Measurements from ENCODE around the gene ATF7.
"Not testable (repeated sequence)": the region's sequence is repeated elsewhere in the genome, so short reads cannot be mapped to it uniquely, and the experiment has no call there.

ATF7 gene

DNA sequence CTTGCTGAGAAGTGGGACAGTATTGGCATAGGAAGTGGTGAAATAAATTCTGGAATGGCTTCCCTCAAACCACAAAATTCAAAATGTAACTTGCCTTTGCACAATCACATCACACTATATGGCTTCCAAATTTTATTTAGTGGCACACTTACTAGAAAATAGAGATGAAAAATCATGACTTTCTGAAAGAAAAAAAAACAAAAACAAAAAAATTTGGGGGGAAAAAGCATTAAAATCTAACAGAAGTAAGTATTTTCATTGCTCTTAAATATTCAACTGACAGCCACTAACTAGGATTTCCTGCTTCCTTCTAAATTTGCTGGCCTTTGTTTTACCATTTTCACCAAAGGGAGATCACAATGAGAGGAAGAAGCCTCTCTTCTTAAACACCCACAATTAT lies 23.0 kb downstream of the ATF7 start:
- no peak overlapping the region for H3K27ac ChIP-seq (ENCODE audit: low read depth, low read length)
- no peak overlapping the region for H3K9ac ChIP-seq (ENCODE audit: low read length)
- peaks cover 9% of the 10 kb centered on the region for H3K4me1 ChIP-seq (ENCODE audit: control insufficient read depth, insufficient read depth, low read length)
- H3K36me3 ChIP-seq (ENCODE audit: control insufficient read depth, insufficient read depth, low read length) = no peaks in the 10 kb centered on the region
- no peaks in the 10 kb centered on the region for H3K27me3 ChIP-seq (ENCODE audit: control insufficient read depth, insufficient read depth, low read length)
- no peak overlapping the region for H3K4me3 ChIP-seq (ENCODE audit: low read length)

DNA sequence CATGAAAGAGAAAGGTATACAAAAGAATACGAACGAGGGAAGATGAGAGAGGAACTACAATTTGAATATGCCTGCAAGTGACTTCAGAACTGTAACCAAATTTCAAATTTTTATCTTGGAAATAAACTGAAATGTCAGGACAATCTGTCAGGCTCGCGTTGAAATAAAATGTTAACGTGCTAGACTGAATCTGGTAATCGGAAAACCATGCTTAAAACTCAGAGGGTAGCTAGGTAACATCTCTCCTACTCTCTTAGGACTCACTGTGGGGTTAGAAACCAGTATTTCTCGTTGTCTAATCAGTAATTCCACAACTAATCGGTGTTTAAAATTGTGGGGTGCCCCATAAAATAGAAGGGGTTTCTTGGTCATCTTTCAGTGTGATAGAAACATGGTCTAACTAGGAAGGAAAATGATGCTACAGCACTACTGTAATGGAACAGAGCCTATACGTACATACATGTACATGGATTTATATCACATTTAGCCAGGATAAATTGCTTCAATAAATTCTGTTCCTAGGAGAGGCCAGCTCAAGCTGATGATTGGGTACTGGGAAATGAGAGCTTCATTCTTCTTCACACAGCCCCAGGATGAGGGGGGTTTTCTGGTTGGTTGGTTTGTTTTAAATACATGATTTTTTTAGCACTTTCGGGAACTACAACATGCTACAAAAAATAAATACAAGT lies 23.9 kb downstream of the ATF7 start:
- Histone ChIP-seq H3K4me3 (ENCODE audit: low read length) (no peak overlapping the region), H3K4me1 (ENCODE audit: control insufficient read depth, insufficient read depth, low read length) (peaks cover 10% of the 10 kb centered on the region), H3K27me3 (ENCODE audit: control insufficient read depth, insufficient read depth, low read length) (no peaks in the 10 kb centered on the region), H3K9ac (ENCODE audit: low read length) (no peak overlapping the region), H3K27ac (ENCODE audit: low read depth, low read length) (no peak overlapping the region), H3K36me3 (ENCODE audit: control insufficient read depth, insufficient read depth, low read length) (no peaks in the 10 kb centered on the region)

DNA sequence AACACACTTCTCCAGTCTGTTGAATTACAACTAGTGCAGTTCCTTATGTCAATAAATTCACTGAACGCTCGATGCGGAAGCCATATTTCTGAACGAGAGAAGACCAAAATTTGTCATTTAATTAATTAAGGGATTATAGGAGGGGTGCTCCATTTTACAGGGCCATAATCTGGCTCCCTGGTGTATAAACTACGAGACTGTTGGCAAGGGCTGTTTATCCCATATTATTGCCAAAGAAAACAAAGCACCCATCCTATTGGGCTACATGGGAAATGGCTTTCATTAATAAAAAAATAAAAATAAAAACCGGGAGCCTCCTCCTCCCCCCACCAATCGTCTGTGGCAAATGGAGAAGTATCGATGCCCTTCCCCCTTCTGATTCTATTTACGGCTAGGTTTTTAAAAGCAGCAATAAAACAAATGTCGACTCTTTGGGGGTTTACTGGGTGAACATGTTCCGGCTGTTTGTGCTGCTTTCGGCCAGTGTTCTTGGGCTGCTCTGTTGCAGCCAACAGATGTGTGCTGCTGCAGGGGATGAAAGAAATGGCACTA lies 24.8 kb downstream of the ATF7 start:
- Histone ChIP-seq H3K27me3 (ENCODE audit: control insufficient read depth, insufficient read depth, low read length) (no peaks in the 10 kb centered on the region), H3K9ac (ENCODE audit: low read length) (no peak overlapping the region), H3K36me3 (ENCODE audit: control insufficient read depth, insufficient read depth, low read length) (no peaks in the 10 kb centered on the region), H3K4me3 (ENCODE audit: low read length) (peak overlapping the region; percentile 16), H3K27ac (ENCODE audit: low read depth, low read length) (no peak overlapping the region), H3K4me1 (ENCODE audit: control insufficient read depth, insufficient read depth, low read length) (peaks cover 19% of the 10 kb centered on the region)

DNA sequence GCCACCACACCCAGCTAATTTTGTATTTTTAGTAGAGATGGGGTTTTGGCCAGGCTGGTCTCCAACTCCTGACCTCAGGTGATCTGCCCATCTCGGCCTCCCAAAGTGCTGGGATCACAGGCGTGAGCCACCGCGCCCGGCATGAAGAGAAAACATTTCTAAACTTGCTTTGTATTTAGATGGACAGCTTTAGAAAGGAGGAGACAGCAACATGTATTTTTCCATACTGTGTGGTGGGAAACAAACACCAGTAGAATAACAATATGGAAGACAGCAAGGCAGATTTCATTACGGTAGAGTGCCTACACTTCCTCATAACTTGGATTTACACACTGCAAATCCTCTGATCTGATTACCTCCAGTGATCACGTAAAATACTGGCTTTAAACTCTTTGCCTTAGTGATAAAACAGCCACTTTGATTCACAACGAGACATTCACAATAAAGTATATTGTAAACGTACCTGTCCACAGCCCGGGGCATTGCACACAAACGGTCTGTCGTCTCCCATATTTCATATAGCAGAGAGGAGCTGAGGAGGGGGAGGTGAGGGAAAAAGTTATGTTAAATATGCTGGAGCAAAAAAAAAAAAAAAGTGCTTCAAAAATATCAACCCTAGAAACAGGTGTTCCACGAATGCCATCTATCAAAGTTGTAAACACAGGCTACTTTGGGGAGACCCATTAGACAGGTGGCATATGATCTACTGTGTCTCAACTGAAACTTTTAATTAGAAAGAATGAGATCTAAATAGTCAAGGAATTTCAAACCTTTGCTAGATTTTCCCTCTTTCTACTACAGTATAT lies 25.5 kb downstream of the ATF7 start:
- no peaks in the 10 kb centered on the region for H3K27me3 ChIP-seq (ENCODE audit: control insufficient read depth, insufficient read depth, low read length)
- H3K27ac ChIP-seq (ENCODE audit: low read depth, low read length) = no peak overlapping the region
- H3K9ac ChIP-seq (ENCODE audit: low read length) = no peak overlapping the region
- no peak overlapping the region for H3K4me3 ChIP-seq (ENCODE audit: low read length)
- H3K4me1 ChIP-seq (ENCODE audit: control insufficient read depth, insufficient read depth, low read length) = peaks cover 20% of the 10 kb centered on the region
- H3K36me3 ChIP-seq (ENCODE audit: control insufficient read depth, insufficient read depth, low read length) = no peaks in the 10 kb centered on the region

DNA sequence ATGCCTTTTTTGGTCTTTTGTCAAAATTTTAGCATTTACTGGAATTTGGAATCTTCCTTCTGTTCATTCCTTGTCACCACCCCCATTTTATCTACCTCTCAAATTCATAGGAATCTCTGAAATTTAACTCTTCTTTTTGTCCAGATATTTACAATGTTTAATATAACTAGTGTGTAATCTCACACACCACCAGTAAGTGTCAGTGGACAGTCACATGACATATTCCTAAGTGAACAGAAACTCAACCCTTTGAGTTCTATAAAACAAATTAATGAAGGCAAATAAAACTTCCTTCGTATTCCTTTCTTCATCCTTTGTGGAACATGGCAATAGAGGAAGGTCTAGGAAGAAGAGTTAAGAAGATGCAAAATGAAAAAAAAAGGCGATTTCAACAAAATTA lies 26.6 kb downstream of the ATF7 start:
- peaks cover 25% of the 10 kb centered on the region for H3K4me1 ChIP-seq (ENCODE audit: control insufficient read depth, insufficient read depth, low read length)
- H3K4me3 ChIP-seq (ENCODE audit: low read length) = no peak overlapping the region
- no peak overlapping the region for H3K9ac ChIP-seq (ENCODE audit: low read length)
- H3K27ac ChIP-seq (ENCODE audit: low read depth, low read length) = no peak overlapping the region
- no peaks in the 10 kb centered on the region for H3K36me3 ChIP-seq (ENCODE audit: control insufficient read depth, insufficient read depth, low read length)
- H3K27me3 ChIP-seq (ENCODE audit: control insufficient read depth, insufficient read depth, low read length) = no peaks in the 10 kb centered on the region

DNA sequence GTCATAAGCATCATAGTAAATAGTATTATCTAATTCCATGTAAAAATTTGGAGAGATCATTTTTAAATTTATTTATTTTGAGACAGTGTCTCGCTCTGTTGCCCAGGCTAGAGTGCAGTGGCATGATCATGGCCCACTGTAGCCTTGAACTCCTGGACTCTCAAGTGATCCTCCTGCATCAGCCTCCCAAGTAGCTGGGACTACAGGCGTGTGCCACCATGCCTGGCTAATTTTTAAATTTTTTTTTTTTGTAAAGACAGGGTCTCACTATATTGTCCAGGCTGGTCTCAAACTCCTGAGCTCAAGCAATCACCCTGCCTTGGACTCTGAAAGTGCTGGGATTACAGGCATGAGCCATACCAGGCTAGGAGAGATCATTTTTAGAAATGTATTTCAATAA lies 27.2 kb downstream of the ATF7 start:
- peaks cover 25% of the 10 kb centered on the region for H3K4me1 ChIP-seq (ENCODE audit: control insufficient read depth, insufficient read depth, low read length)
- H3K4me3 ChIP-seq (ENCODE audit: low read length); H3K9ac ChIP-seq (ENCODE audit: low read length); H3K27me3 ChIP-seq (ENCODE audit: control insufficient read depth, insufficient read depth, low read length); H3K36me3 ChIP-seq (ENCODE audit: control insufficient read depth, insufficient read depth, low read length); H3K27ac ChIP-seq (ENCODE audit: low read depth, low read length): not testable (repeated sequence)

DNA sequence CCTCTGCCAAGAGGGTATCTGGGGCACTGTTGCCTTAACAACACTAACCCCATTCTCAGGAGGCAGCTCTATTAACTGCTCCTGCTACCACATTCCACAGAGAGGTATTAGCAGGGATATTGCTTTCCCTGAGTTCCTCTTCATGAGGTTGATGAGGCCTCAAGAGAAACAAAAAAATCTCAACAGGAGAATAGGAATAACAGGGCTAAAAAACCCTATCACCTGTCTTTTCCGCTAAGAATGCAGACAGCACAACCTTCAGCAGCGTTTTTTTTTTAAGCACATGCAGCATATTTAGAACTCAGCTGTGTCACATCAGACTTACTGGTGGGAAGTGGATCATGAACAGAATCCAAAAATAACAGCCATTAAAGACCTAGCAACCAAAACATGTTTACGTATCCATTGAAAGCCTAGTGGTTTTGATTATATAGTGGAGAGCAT lies 29.2 kb downstream of the ATF7 start:
- Histone ChIP-seq H3K4me3 (ENCODE audit: low read length) (no peak overlapping the region), H3K27ac (ENCODE audit: low read depth, low read length) (peak overlapping the region; percentile 38), H3K36me3 (ENCODE audit: control insufficient read depth, insufficient read depth, low read length) (no peaks in the 10 kb centered on the region), H3K27me3 (ENCODE audit: control insufficient read depth, insufficient read depth, low read length) (no peaks in the 10 kb centered on the region), H3K9ac (ENCODE audit: low read length) (no peak overlapping the region), H3K4me1 (ENCODE audit: control insufficient read depth, insufficient read depth, low read length) (peaks cover 22% of the 10 kb centered on the region)

DNA sequence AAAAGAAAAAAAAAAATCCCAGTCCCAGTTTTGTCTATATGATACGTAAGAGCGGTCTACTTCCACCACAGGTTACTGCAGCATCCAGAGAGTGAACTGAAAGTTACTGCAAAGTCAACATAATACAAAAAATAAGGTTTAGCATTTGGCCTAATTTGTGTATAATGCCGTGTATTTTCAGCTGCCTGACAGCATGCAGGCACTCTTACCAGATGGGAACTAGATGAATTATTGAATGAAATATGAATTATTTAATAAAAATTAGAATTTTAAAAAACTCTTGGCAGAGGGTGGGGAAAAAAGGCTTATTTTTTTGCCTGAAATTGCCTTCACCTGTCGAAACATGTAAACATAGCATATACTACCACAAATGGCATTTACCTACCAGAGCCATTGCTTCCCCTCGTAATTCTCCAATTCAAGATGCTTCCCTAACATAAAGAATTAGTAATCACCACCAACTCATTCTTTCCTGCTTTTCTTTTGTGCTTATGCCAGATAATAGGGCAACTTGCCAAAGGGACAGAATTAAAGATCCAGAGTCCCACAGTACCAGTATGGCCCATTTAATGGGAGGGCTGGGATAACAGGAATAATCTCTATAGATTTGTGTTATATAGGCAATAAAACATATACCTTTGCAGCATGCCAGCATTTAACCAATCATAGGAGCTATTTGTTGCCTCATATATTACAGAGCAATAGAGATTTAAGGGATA lies 31.1 kb downstream of the ATF7 start:
- Histone ChIP-seq H3K36me3 (ENCODE audit: control insufficient read depth, insufficient read depth, low read length) (no peaks in the 10 kb centered on the region), H3K27me3 (ENCODE audit: control insufficient read depth, insufficient read depth, low read length) (no peaks in the 10 kb centered on the region), H3K4me1 (ENCODE audit: control insufficient read depth, insufficient read depth, low read length) (peaks cover 26% of the 10 kb centered on the region), H3K4me3 (ENCODE audit: low read length) (no peak overlapping the region), H3K9ac (ENCODE audit: low read length) (no peak overlapping the region), H3K27ac (ENCODE audit: low read depth, low read length) (peak overlapping the region; percentile 24)

DNA sequence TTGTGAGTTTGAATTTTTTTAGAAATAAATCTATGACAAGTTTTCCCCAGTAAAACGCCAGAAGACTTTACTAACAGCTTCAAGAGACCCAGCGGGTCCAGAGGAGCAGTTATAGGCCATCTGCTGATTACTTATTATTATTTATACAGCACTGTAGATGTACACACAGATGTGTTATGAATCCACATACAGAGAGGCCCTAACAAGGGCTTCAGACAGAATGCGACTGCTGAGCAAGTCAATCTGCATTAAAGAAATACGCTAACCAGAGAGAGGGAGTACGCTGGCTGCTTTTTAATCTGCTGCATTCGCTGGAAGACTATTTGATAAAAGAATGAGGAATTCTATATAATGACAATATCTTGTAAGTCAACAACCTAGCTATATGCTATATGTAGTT lies 32.5 kb downstream of the ATF7 start:
- no peak overlapping the region for H3K9ac ChIP-seq (ENCODE audit: low read length)
- H3K27ac ChIP-seq (ENCODE audit: low read depth, low read length) = no peak overlapping the region

DNA sequence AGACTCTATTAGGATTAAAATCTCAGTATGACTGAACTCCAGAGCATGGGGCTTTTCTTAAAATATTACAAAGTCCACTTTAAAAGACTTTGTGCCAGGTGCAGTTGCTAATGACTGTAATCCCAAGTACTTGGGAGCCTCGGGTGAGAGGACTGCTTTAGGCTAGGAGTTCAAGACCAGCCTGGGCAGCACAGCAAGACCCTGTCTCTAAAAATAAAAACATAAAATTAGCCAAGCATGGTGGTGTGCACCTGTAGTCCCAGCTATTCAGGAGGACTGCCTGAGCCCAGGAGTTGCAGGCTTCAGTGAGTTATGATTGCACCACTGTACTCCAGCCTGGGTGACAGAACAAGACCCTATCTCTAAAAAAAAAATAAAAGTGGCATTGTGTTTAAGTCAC lies 33.2 kb downstream of the ATF7 start:
- peaks cover 24% of the 10 kb centered on the region for H3K4me1 ChIP-seq (ENCODE audit: control insufficient read depth, insufficient read depth, low read length)
- H3K27me3 ChIP-seq (ENCODE audit: control insufficient read depth, insufficient read depth, low read length) = no peaks in the 10 kb centered on the region
- no peaks in the 10 kb centered on the region for H3K36me3 ChIP-seq (ENCODE audit: control insufficient read depth, insufficient read depth, low read length)
- no peak overlapping the region for H3K27ac ChIP-seq (ENCODE audit: low read depth, low read length)
- no peak overlapping the region for H3K9ac ChIP-seq (ENCODE audit: low read length)
- H3K4me3 ChIP-seq (ENCODE audit: low read length) = no peak overlapping the region

More for the DNA sequence above, 32.5 kb downstream of the ATF7 start:
- Histone ChIP-seq H3K4me1 (ENCODE audit: control insufficient read depth, insufficient read depth, low read length) (peaks cover 26% of the 10 kb centered on the region), H3K36me3 (ENCODE audit: control insufficient read depth, insufficient read depth, low read length) (no peaks in the 10 kb centered on the region), H3K27me3 (ENCODE audit: control insufficient read depth, insufficient read depth, low read length) (no peaks in the 10 kb centered on the region), H3K4me3 (ENCODE audit: low read length) (no peak overlapping the region)

DNA sequence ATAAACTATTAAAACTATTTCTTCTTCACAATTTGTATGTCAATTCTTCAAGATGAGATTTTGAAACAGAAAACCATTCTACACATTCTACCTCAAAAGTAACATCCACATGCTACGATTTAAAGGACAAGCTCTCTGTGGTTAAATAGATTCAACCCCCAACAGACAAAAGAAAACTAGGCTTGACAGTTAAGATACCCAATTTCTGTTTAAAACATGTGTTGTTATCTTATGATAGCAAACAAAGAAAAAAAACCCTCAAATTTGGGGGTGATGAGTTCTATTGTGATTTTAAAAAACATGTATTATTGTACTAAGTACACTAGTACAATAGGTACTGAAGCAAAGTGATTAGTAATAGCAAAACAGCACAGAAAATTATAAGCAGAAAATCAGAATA lies 33.8 kb downstream of the ATF7 start:
- Histone ChIP-seq H3K4me3 (ENCODE audit: low read length) (no peak overlapping the region), H3K27me3 (ENCODE audit: control insufficient read depth, insufficient read depth, low read length) (no peaks in the 10 kb centered on the region), H3K9ac (ENCODE audit: low read length) (no peak overlapping the region), H3K36me3 (ENCODE audit: control insufficient read depth, insufficient read depth, low read length) (no peaks in the 10 kb centered on the region), H3K27ac (ENCODE audit: low read depth, low read length) (no peak overlapping the region), H3K4me1 (ENCODE audit: control insufficient read depth, insufficient read depth, low read length) (peaks cover 24% of the 10 kb centered on the region)

Data from rectal smooth muscle tissue (tissue), 1 donor.